ENCODE results near the gene DHRS2.

The DHRS2 gene

DNA sequence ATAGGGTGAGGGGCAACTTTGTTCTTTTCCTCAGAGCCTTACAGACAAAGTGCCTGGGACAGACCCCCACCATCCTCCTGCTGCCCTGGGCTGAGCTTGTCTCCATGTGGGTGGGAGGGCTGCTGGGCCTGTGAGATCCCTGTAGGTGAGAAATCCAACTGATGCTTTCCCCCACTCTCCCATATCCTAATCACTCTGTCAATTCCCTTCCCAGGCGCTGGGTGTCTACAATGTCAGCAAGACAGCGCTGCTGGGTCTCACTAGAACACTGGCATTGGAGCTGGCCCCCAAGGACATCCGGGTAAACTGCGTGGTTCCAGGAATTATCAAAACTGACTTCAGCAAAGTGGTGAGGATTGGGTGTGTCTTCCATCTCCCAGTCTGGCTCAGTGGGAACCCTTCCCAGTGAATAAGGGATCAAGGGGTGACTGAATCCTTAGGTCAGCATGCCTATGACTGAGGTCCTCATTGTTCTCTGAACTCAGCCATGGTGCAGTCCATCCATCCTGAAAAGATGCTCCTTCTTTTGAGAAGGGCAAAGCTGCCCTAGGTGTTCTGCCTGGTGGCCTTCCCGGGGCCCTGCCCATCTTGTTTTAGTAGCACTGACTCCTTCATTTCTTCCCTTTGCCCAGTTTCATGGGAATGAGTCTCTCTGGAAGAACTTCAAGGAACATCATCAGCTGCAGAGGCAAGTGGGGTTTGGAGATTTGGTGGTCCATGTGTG is 8.2 kb downstream of the DHRS2 start:
- Mint-ChIP-seq H3K4me1 (no peaks in the 10 kb centered on the region), H3K36me3 (ENCODE audit: low read depth) (no peaks in the 10 kb centered on the region), H3K4me3 (no peak overlapping the region), H3K27me3 (ENCODE audit: low read depth) (peaks cover 10% of the 10 kb centered on the region), H3K9me3 (no peaks in the 10 kb centered on the region), H3K27ac (no peak overlapping the region)
- TF ChIP-seq, protein P1, sequence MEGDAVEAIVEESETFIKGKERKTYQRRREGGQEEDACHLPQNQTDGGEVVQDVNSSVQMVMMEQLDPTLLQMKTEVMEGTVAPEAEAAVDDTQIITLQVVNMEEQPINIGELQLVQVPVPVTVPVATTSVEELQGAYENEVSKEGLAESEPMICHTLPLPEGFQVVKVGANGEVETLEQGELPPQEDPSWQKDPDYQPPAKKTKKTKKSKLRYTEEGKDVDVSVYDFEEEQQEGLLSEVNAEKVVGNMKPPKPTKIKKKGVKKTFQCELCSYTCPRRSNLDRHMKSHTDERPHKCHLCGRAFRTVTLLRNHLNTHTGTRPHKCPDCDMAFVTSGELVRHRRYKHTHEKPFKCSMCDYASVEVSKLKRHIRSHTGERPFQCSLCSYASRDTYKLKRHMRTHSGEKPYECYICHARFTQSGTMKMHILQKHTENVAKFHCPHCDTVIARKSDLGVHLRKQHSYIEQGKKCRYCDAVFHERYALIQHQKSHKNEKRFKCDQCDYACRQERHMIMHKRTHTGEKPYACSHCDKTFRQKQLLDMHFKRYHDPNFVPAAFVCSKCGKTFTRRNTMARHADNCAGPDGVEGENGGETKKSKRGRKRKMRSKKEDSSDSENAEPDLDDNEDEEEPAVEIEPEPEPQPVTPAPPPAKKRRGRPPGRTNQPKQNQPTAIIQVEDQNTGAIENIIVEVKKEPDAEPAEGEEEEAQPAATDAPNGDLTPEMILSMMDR (IDR thresholded peaks at IDR 0.05; ENCODE audit: unreplicated experiment in 3 of 3), result no peak

DNA sequence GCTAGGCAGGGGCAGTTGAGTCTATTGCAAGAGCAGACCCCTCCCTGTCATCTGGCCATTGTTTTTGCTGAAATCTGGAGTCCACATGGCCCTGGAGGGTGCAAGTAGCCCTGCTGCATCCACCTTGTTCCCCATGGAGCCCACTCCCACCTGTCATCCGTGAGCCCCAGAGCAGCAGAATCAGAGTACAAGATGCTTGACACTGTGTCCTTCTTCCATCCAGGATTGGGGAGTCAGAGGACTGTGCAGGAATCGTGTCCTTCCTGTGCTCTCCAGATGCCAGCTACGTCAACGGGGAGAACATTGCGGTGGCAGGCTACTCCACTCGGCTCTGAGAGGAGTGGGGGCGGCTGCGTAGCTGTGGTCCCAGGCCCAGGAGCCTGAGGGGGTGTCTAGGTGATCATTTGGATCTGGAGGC is 8.8 kb downstream of the DHRS2 start:
- Mint-ChIP-seq H3K4me3 (no peak overlapping the region), H3K36me3 (ENCODE audit: low read depth) (no peaks in the 10 kb centered on the region), H3K27ac (peak overlapping the region in 1 of 3 experiments; percentile 71), H3K4me1 (no peaks in the 10 kb centered on the region), H3K27me3 (ENCODE audit: low read depth) (peaks cover 16% of the 10 kb centered on the region), H3K9me3 (no peaks in the 10 kb centered on the region)
- TF ChIP-seq, protein P1 (IDR thresholded peaks at IDR 0.05; ENCODE audit: unreplicated experiment in 3 of 3), result no peak

DNA sequence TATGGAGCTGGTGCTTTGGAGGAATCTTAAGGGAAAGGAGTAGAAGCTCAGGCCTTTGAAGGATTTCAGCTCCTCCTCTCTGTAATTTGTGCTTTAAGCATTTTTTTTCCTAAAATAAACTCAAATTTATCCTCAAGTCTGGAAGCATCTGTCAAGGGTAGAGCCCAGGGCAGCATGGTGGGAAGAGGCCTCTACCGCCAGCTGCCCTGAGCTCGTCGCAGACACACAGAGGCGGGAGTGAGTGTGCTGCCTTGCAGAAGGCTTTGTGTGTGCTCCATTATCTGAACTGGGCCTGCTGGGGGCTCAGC is 9.3 kb downstream of the DHRS2 start:
- H3K27me3 Mint-ChIP-seq (ENCODE audit: low read depth), result peaks cover 21% of the 10 kb centered on the region
- H3K36me3 Mint-ChIP-seq (ENCODE audit: low read depth), result no peaks in the 10 kb centered on the region
- no peak overlapping the region for H3K4me3 Mint-ChIP-seq
- H3K27ac Mint-ChIP-seq, result peak overlapping the region in 1 of 3 experiments; percentile 71
- no peaks in the 10 kb centered on the region for H3K9me3 Mint-ChIP-seq
- H3K4me1 Mint-ChIP-seq, result no peaks in the 10 kb centered on the region
- TF ChIP-seq, protein P1 (IDR thresholded peaks at IDR 0.05; ENCODE audit: unreplicated experiment in 3 of 3), result no peak

DNA sequence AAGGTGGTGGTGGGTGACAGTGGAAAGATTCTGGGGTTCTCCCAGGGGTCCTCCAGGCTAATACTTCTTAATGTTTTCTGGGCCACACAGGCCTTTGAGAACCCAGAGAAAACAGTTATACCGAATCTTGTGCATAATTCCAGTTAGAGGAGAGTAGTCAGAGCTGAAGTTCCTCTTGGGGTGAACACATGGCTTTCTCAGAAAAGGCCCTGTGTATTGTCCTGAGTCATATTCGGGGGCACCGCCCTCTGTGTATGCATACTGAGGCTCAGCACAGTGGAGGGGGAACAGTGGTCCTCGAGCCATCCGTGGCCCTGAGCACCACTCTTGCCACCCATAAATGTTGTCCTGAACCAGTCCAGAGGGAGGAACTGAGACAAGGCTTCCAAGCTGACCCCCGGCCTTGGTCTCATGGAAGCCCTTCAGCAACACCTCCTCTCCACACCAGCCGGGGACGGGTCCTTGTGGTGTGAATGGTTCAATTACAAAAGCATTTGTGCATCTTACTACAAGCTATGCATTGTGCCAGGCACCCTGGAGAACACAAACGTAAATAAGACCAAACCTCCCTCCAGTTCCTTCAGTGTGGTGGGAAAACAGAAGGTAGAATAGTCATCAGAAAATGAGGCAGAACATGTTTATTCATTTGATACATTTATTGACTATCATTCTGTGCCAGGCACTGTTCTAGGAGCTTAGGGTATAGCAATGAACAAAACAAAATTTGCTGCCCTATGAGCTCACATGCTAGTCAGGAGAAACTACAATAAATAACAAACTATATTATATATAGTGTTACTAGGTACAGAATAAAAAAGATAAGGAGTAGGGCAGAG is 9.9 kb downstream of the DHRS2 start:
- Mint-ChIP-seq H3K4me1 (no peaks in the 10 kb centered on the region), H3K4me3 (no peak overlapping the region), H3K27ac (no peak overlapping the region), H3K9me3 (no peaks in the 10 kb centered on the region), H3K27me3 (ENCODE audit: low read depth) (peaks cover 27% of the 10 kb centered on the region), H3K36me3 (ENCODE audit: low read depth) (no peaks in the 10 kb centered on the region)
- TF ChIP-seq, protein P1 (IDR thresholded peaks at IDR 0.05; ENCODE audit: unreplicated experiment in 3 of 3), result no peak

DNA sequence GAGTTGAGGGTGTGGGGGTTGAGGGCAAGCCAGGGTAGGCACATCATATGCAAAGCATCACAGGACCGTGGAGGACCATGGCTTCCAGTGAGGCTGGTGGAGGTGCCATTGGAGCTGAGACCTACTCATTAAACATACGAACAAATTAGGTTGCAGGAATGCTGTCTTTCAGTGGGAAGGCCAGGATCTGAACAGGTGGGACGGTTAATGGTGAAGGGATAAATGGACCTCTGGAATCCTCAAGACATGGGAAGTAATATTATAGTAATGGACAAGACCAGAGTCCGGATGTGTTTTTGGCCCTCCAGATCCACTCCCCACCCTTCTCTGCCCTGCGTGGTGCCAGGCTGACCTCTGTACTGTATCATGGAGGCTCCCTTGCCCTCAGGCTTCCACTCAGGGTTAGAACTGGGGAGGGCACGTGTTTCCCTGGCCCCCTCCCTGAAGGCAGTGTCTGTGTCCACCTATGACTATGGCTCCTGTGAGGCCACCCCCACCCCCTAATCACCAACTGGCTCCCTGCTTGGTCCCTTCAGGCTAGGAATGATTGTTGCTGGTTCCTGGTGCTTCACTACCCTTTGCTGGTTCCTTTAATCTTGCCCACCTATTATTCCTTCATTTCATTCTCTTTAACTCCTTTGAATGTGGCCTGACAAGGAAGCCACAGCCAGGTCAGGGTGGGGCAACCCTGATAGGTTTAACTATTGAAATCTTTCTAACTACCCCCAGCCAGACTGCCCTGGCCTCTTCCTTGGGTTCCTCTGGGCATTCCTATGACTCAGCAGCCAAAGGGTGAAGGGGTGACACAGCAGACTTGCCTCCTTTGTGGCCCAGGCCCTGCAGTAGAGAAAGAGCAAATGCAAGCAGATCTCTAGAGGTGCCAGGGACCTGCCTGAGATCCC is 10.7 kb downstream of the DHRS2 start:
- Mint-ChIP-seq H3K4me3 (no peak overlapping the region), H3K4me1 (no peaks in the 10 kb centered on the region)
- TF ChIP-seq, protein P1 (IDR thresholded peaks at IDR 0.05; ENCODE audit: unreplicated experiment in 3 of 3), result no peak

More for the DNA sequence above, 10.7 kb downstream of the DHRS2 start:
- Mint-ChIP-seq H3K36me3 (ENCODE audit: low read depth) (no peaks in the 10 kb centered on the region), H3K27ac (no peak overlapping the region), H3K9me3 (no peaks in the 10 kb centered on the region), H3K27me3 (ENCODE audit: low read depth) (peaks cover 36% of the 10 kb centered on the region)

Measured in nephron (organoid).